ENCODE results near the gene DCDC1.

The DCDC1 gene

DNA sequence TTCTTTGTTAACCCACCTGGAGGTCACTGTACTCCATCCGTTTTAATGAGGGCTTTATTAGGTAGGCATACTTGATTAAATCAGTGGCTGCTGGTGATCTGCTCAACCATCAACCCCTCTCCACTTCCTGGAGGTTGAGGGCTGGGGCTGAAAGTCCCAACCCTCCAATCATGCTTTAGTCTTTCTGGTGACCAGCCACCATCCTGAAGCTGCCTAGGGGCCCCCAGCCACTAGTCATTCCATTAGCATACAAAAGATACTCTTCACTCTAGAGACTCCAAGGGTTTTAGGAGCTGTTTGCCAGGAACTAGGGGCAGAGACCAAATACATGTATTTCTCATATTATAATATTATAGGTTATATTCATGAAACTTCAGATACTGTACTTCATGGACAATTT, 13.6 kb upstream of the DCDC1 start:
- TF ChIP-seq, protein P1, sequence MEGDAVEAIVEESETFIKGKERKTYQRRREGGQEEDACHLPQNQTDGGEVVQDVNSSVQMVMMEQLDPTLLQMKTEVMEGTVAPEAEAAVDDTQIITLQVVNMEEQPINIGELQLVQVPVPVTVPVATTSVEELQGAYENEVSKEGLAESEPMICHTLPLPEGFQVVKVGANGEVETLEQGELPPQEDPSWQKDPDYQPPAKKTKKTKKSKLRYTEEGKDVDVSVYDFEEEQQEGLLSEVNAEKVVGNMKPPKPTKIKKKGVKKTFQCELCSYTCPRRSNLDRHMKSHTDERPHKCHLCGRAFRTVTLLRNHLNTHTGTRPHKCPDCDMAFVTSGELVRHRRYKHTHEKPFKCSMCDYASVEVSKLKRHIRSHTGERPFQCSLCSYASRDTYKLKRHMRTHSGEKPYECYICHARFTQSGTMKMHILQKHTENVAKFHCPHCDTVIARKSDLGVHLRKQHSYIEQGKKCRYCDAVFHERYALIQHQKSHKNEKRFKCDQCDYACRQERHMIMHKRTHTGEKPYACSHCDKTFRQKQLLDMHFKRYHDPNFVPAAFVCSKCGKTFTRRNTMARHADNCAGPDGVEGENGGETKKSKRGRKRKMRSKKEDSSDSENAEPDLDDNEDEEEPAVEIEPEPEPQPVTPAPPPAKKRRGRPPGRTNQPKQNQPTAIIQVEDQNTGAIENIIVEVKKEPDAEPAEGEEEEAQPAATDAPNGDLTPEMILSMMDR (IDR thresholded peaks at IDR 0.05; ENCODE audit: low read depth, low read length, missing control alignments) = no peak
- DNase-seq = no peak
- no peak overlapping the region for H3K27ac ChIP-seq
- H3K4me3 ChIP-seq (ENCODE audit: low read depth, low read length) = no peak overlapping the region
- H3K27me3 ChIP-seq (replicated peaks) = no peaks in the 10 kb centered on the region
- H3K36me3 ChIP-seq (replicated peaks) = no peaks in the 10 kb centered on the region
- in situ Hi-C loops (cut with HindIII; ENCODE audit: low pct_ligation_motif_present, low sequenced_read_pairs) = no loop called here

DNA sequence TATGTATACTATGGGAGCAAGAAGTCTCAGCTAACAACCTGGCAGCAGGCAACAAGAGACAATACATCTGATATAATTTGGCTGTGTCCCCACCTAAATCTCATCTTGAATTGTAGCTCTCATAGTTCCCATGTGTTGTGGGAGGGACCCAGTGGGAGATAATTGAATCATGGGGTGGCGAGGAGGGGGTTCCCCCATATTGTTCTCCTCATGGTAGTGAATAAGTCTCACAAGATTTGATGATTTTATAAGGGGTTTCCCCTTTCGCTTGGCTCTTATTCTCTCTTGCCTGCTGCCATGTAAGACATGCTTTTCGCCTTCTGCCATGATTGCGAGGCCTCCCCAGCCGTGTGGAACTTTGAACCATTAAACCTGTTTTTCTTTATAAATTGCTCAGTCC, 6.3 kb upstream of the DCDC1 start:
- no peak overlapping the region for H3K27ac ChIP-seq
- no peak overlapping the region for H3K4me3 ChIP-seq (ENCODE audit: low read depth, low read length)
- H3K36me3 ChIP-seq (replicated peaks) = no peaks in the 10 kb centered on the region
- no peaks in the 10 kb centered on the region for H3K27me3 ChIP-seq (replicated peaks)
- no peak for DNase-seq
- in situ Hi-C loops (cut with HindIII; ENCODE audit: low pct_ligation_motif_present, low sequenced_read_pairs) = no loop called here
- TF ChIP-seq, protein P1 (IDR thresholded peaks at IDR 0.05; ENCODE audit: low read depth, low read length, missing control alignments) = no peak

DNA sequence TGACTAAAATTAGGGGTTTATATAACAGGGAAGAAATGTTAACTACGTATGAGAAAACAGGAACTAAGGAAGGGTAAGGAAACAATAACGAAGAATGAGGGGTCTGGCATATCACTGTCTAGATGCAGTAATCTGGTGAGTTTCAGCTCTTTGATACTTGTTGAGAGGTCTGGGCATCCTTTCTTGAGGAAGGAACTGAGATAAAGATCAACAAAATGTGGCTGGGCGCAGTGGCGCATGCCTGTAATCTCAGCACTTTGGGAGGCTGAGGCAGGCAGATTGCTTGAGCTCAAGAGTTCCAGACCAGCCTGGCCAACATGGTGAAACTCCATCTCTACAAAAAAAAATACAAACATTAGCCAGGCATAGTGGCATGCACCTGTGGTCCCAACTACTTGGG, 2.7 kb downstream of the DCDC1 start:
- Histone ChIP-seq H3K36me3 (replicated peaks) (no peaks in the 10 kb centered on the region), H3K27me3 (replicated peaks) (no peaks in the 10 kb centered on the region), H3K4me3 (ENCODE audit: low read depth, low read length) (no peak overlapping the region), H3K27ac (no peak overlapping the region)
- no peak for DNase-seq
- TF ChIP-seq, protein P1 (IDR thresholded peaks at IDR 0.05; ENCODE audit: low read depth, low read length, missing control alignments) = no peak
- in situ Hi-C loops (cut with HindIII; ENCODE audit: low pct_ligation_motif_present, low sequenced_read_pairs) = no loop called here

DNA sequence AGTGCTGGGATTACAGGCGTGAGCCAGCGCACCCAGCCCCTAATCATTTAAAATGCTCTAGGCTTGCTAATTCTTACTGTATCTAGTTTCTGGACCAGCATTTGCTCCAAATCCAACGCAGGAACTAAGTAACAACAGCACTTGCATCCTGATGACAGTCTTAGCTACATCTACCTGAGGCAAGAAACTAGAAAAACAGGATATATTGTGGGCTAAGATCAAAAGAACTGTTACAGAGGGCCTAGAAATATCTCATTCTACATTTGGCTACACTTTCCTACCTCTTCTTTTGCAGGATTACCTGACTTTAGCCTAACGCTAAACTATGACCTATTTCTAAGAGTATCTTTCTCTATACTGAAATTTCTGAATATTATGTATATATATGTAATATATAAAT, 7.8 kb downstream of the DCDC1 start:
- no peaks in the 10 kb centered on the region for H3K36me3 ChIP-seq (replicated peaks)
- in situ Hi-C loops (cut with HindIII; ENCODE audit: low pct_ligation_motif_present, low sequenced_read_pairs) = no loop called here
- TF ChIP-seq, protein P1 (IDR thresholded peaks at IDR 0.05; ENCODE audit: low read depth, low read length, missing control alignments) = no peak
- no peak for DNase-seq
- no peak overlapping the region for H3K27ac ChIP-seq
- no peak overlapping the region for H3K4me3 ChIP-seq (ENCODE audit: low read depth, low read length)
- no peaks in the 10 kb centered on the region for H3K27me3 ChIP-seq (replicated peaks)

DNA sequence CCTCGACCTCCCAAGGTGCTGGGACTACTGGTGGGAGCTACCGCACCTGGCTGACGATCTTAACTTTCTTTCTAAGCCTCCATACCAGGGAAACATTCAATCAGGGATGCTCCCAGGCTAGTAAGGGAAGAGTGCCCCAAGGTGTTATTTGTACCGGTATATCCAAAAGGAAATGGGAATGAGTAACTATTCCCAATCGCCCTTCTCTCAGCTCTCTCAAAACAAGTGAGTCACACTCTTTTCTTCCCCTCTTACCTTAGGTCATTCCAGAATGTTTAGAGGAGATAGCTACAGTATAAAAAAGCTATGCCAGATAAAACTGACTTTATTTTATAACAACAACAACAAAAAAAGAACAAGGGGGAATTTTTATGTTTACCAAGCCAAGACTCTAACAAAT, 13.7 kb downstream of the DCDC1 start:
- Histone ChIP-seq H3K4me3 (ENCODE audit: low read depth, low read length) (no peak overlapping the region), H3K27me3 (replicated peaks) (no peaks in the 10 kb centered on the region), H3K27ac (no peak overlapping the region), H3K36me3 (replicated peaks) (no peaks in the 10 kb centered on the region)
- TF ChIP-seq, protein P1 (IDR thresholded peaks at IDR 0.05; ENCODE audit: low read depth, low read length, missing control alignments) = no peak
- no peak for DNase-seq
- in situ Hi-C loops (cut with HindIII; ENCODE audit: low pct_ligation_motif_present, low sequenced_read_pairs) = no loop called here

DNA sequence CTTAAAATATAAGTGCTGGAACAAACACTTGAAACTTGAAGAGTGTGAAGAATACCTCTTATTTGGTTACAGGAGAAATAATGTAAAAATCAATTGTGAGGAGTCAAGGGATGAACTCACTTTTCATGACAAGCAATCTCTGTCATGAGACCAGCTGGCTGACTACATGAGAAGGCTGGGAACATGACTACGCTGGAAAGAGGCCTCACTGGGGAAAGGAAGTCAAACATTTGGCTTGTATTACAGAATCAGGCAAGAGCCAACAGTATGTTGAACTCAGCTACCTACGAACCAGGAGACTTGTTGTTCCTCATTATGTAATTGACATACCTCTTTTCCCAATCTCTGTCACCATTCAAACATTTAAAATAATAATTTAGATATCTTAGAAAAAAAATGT, 14.4 kb downstream of the DCDC1 start:
- no peak for DNase-seq
- Histone ChIP-seq H3K27me3 (replicated peaks) (no peaks in the 10 kb centered on the region), H3K27ac (no peak overlapping the region), H3K4me3 (ENCODE audit: low read depth, low read length) (no peak overlapping the region), H3K36me3 (replicated peaks) (no peaks in the 10 kb centered on the region)
- in situ Hi-C loops (cut with HindIII; ENCODE audit: low pct_ligation_motif_present, low sequenced_read_pairs) = no loop called here
- TF ChIP-seq, protein P1 (IDR thresholded peaks at IDR 0.05; ENCODE audit: low read depth, low read length, missing control alignments) = no peak
